K562 (cell line): Measurements from ENCODE around the gene RHAG. TPM values are rescaled to one million over a fixed set of nuclear protein-coding genes. Genes with fewer than 3 reads are reported as not detected.

ENCODE experiments used
- ARHGAP35 ChIP-seq: fragments of 450-650 bp; IDR thresholded peaks from 2 replicates; pipeline ENCODE4 v1.6.1; 2018; ENCODE audit not compliant: partially characterized antibody
- DIDO1 ChIP-seq: fragments of 450-650 bp; IDR thresholded peaks from 2 replicates; pipeline ENCODE4 v1.6.1; 2016; ENCODE audit warnings: low read depth, missing biosample characterization, missing genetic modification characterization
- FOXJ2 ChIP-seq: fragments of 200-800 bp; sonication (Bioruptor generic); IDR thresholded peaks from 2 replicates; pipeline ENCODE4 v1.6.1; 2016; ENCODE audit warnings: missing genetic modification characterization, missing compliant biosample characterization
- JUND ChIP-seq, 2 experiments: IDR thresholded peaks; 2 replicates in 1 of 2; 3 replicates in 1 of 2; pipeline ENCODE4 v1.6.1; 2011; ENCODE audit warnings: borderline replicate concordance in 2 of 2, low read depth in 2 of 2, low read length in 2 of 2, improper control_type of control experiment in 1 of 2, missing biosample characterization in 1 of 2, missing genetic modification characterization in 1 of 2, missing genetic modification reagents in 1 of 2
- MEF2A ChIP-seq: IDR thresholded peaks from 2 replicates; pipeline ENCODE4 v1.6.1; 2011; ENCODE audit warnings: low read depth, mild to moderate bottlenecking, low read length, moderate library complexity; ENCODE audit not compliant: control insufficient read depth
- PCBP1 ChIP-seq: fragments of 200-400 bp; formaldehyde crosslinking; IDR thresholded peaks from 2 replicates; pipeline ENCODE4 v1.6.1; 2018; ENCODE audit warnings: mild to moderate bottlenecking, low read depth, low read length; ENCODE audit not compliant: poor library complexity, severe bottlenecking
- XRCC5 ChIP-seq: fragments of 200-400 bp; formaldehyde crosslinking; IDR thresholded peaks from 2 replicates; pipeline ENCODE4 v1.6.1; 2017; ENCODE audit warnings: low read depth, mild to moderate bottlenecking, low read length
- ZC3H11A ChIP-seq: IDR thresholded peaks from 2 replicates; pipeline ENCODE4 v1.6.1; 2012; ENCODE audit warnings: low read depth, low read length, improper control_type of control experiment
- ZNF174 ChIP-seq: fragments of 250-450 bp; sonication (Bioruptor Pico); IDR thresholded peaks from 2 replicates; pipeline ENCODE4 v1.4.0; 2020; ENCODE audit warnings: mild to moderate bottlenecking
- ZNF217 ChIP-seq: sonication (generic); formaldehyde crosslinking; IDR thresholded peaks from 2 replicates; pipeline ENCODE4 v1.8.0; 2022; ENCODE audit warnings: mild to moderate bottlenecking, missing genetic modification reagents
- ZNF282 ChIP-seq: sonication (generic); formaldehyde crosslinking; IDR thresholded peaks from 2 replicates; pipeline ENCODE4 v1.8.1; 2023; ENCODE audit warnings: missing genetic modification reagents
- ZNF431 ChIP-seq: sonication (generic); formaldehyde crosslinking; IDR thresholded peaks from 2 replicates; pipeline ENCODE4 v1.8.0; 2022; ENCODE audit warnings: mild to moderate bottlenecking, missing genetic modification reagents
- ZNF668 ChIP-seq: fragments of 250-450 bp; sonication (Bioruptor Pico); IDR thresholded peaks from 2 replicates; pipeline ENCODE4 v1.8.0; 2022; ENCODE audit warnings: mild to moderate bottlenecking, inconsistent platforms
- ZNF699 ChIP-seq: fragments of 250-450 bp; sonication (Bioruptor Pico); IDR thresholded peaks from 2 replicates; pipeline ENCODE4 v1.8.0; 2021; ENCODE audit warnings: mild to moderate bottlenecking, moderate library complexity; ENCODE audit not compliant: insufficient replicate concordance
- ZNF717 ChIP-seq: fragments of 250-450 bp; sonication (Bioruptor Pico); IDR thresholded peaks from 2 replicates; pipeline ENCODE4 v1.5.0; 2021
- ZSCAN29 ChIP-seq: fragments of 450-650 bp; IDR thresholded peaks from 2 replicates; pipeline ENCODE4 v1.6.1; 2017
- polyA plus RNA-seq, 8 experiments: library from polyadenylated mRNA; depleted of rRNA in 4 of 8; stranded (reverse) in 5 of 8; unstranded in 3 of 8; fragments of >200 nt; fragmentation: Nextera tagmentation in 2 of 8; fragmentation: Illumina TruSeq in 1 of 8; extraction: Ambion mirVana in 2 of 8; extraction: Trizol in 1 of 8; gene quantifications; 2 replicates each; pipeline versions ENCODE4 v1.2.1 to v1.2.3, GENCODE V29; 2011 to 2014; ENCODE audit warnings: inconsistent platforms in 1 of 8, missing spikeins in 1 of 8
- total RNA-seq, 7 experiments: library from RNA; depleted of rRNA in 6 of 7; stranded (reverse); fragments of >200 nt in 6 of 7; fragmentation: Illumina TruSeq in 2 of 7; extraction: Trizol in 2 of 7; gene quantifications; 2 replicates each; pipeline versions ENCODE4 v1.2.1 to v1.2.3, GENCODE V29; 2011 to 2021; ENCODE audit warnings: low replicate concordance in 1 of 7
- TF ChIP-seq, protein P1 (sequence below): fragments of 150-350 bp; conservative IDR thresholded peaks from 2 replicates; pipeline ENCODE4 v1.6.1; 2014; ENCODE audit warnings: low read length
- TF ChIP-seq, protein P2 (sequence below): IDR thresholded peaks from 2 replicates; pipeline ENCODE4 v1.6.1; 2011; ENCODE audit not compliant: insufficient read length; ENCODE audit errors: extremely low read depth
- TF ChIP-seq, protein P3 (sequence below): fragments of 450-650 bp; IDR thresholded peaks from 2 replicates; pipeline ENCODE4 v1.7.0; 2016; ENCODE audit warnings: borderline replicate concordance
- TF ChIP-seq, protein P4 (sequence below): fragments of 450-650 bp; IDR thresholded peaks from 2 replicates; pipeline ENCODE4 v1.6.1; 2018; ENCODE audit not compliant: partially characterized antibody

Gene RHAG
- total and polyA plus RNA-seq, 9 of the 15 experiments (the other 6 are each of a cell fraction or from before 2014, with no cell fraction given) = 290 to 1,202 (median 505) TPM

DNA sequence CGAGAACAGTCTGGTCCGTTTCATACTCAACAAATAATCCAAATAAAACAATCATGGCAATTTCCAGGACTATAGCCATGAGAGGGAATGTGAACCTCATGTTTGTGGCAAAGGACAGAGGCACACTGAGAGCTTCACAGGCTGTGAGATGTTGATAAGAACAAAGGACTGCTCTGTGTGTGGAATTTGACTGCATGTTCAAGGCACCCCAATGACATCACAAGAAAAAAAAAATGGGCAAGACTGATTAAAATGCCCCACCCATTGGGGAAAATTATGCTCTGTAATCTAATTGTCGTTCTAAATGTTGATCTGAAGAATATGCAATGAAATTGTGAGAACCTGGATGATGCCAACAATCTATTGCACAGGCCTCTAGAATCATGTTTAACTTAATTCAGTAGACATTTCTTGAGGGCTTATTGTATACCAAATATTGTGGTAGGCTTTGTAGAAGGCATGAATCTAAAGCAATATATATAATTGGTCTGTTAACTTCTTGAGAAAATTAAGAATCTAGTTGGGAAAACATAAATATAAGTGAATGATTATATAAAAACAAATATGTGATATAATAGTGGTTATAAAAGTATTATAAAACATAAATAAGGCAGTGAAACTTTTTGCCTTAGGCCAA lies at the start of gene RHAG (continued):
- TF ChIP-seq, protein P1, sequence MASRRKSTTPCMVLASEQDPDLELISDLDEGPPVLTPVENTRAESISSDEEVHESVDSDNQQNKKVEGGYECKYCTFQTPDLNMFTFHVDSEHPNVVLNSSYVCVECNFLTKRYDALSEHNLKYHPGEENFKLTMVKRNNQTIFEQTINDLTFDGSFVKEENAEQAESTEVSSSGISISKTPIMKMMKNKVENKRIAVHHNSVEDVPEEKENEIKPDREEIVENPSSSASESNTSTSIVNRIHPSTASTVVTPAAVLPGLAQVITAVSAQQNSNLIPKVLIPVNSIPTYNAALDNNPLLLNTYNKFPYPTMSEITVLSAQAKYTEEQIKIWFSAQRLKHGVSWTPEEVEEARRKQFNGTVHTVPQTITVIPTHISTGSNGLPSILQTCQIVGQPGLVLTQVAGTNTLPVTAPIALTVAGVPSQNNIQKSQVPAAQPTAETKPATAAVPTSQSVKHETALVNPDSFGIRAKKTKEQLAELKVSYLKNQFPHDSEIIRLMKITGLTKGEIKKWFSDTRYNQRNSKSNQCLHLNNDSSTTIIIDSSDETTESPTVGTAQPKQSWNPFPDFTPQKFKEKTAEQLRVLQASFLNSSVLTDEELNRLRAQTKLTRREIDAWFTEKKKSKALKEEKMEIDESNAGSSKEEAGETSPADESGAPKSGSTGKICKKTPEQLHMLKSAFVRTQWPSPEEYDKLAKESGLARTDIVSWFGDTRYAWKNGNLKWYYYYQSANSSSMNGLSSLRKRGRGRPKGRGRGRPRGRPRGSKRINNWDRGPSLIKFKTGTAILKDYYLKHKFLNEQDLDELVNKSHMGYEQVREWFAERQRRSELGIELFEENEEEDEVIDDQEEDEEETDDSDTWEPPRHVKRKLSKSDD = no peak
- no peak for TF ChIP-seq DIDO1 (tag)
- no peak for TF ChIP-seq FOXJ2
- no peak for TF ChIP-seq ARHGAP35
- no peak for TF ChIP-seq ZNF174 (CRISPR knock-in tag)
- TF ChIP-seq ZNF282 = no peak
- TF ChIP-seq ZNF431 (CRISPR knock-in tag) = no peak
- TF ChIP-seq, protein P2, sequence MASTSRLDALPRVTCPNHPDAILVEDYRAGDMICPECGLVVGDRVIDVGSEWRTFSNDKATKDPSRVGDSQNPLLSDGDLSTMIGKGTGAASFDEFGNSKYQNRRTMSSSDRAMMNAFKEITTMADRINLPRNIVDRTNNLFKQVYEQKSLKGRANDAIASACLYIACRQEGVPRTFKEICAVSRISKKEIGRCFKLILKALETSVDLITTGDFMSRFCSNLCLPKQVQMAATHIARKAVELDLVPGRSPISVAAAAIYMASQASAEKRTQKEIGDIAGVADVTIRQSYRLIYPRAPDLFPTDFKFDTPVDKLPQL = no peak
- peak; percentile 25; the same call in 1 of the 2 replicates for TF ChIP-seq MEF2A
- TF ChIP-seq ZNF699 = no peak
- no peak for TF ChIP-seq PCBP1
- TF ChIP-seq, protein P3, sequence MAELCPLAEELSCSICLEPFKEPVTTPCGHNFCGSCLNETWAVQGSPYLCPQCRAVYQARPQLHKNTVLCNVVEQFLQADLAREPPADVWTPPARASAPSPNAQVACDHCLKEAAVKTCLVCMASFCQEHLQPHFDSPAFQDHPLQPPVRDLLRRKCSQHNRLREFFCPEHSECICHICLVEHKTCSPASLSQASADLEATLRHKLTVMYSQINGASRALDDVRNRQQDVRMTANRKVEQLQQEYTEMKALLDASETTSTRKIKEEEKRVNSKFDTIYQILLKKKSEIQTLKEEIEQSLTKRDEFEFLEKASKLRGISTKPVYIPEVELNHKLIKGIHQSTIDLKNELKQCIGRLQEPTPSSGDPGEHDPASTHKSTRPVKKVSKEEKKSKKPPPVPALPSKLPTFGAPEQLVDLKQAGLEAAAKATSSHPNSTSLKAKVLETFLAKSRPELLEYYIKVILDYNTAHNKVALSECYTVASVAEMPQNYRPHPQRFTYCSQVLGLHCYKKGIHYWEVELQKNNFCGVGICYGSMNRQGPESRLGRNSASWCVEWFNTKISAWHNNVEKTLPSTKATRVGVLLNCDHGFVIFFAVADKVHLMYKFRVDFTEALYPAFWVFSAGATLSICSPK = no peak
- TF ChIP-seq ZNF217 (CRISPR knock-in tag) = no peak
- no peak for TF ChIP-seq XRCC5
- TF ChIP-seq ZNF717 (CRISPR knock-in tag) = no peak
- peak; percentile 88 for TF ChIP-seq JUND (IDR thresholded peaks at IDR 0.05; ENCODE audit: borderline replicate concordance, low read depth, low read length)
- peak; percentile 88; the same call in 2 of the 3 replicates for TF ChIP-seq JUND (tag; IDR thresholded peaks at IDR 0.05; ENCODE audit: borderline replicate concordance, low read depth, low read length)
- TF ChIP-seq, protein P4, sequence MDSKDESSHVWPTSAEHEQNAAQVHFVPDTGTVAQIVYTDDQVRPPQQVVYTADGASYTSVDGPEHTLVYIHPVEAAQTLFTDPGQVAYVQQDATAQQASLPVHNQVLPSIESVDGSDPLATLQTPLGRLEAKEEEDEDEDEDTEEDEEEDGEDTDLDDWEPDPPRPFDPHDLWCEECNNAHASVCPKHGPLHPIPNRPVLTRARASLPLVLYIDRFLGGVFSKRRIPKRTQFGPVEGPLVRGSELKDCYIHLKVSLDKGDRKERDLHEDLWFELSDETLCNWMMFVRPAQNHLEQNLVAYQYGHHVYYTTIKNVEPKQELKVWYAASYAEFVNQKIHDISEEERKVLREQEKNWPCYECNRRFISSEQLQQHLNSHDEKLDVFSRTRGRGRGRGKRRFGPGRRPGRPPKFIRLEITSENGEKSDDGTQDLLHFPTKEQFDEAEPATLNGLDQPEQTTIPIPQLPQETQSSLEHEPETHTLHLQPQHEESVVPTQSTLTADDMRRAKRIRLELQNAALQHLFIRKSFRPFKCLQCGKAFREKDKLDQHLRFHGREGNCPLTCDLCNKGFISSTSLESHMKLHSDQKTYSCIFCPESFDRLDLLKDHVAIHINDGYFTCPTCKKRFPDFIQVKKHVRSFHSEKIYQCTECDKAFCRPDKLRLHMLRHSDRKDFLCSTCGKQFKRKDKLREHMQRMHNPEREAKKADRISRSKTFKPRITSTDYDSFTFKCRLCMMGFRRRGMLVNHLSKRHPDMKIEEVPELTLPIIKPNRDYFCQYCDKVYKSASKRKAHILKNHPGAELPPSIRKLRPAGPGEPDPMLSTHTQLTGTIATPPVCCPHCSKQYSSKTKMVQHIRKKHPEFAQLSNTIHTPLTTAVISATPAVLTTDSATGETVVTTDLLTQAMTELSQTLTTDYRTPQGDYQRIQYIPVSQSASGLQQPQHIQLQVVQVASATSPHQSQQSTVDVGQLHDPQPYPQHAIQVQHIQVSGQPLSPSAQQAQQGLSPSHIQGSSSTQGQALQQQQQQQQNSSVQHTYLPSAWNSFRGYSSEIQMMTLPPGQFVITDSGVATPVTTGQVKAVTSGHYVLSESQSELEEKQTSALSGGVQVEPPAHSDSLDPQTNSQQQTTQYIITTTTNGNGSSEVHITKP = no peak
- TF ChIP-seq ZSCAN29 = 0 out of 2 replicates have a peak, but pooled peaks have one; percentile 15
- no peak for TF ChIP-seq ZC3H11A
- 0 out of 2 replicates have a peak, but pooled peaks have one; percentile 38 for TF ChIP-seq ZNF668
